GM21717 (cell line): ENCODE data around the gene KANSL1.
"Not testable (repeated sequence)": the region's sequence is repeated elsewhere in the genome, so short reads cannot be mapped to it uniquely, and the experiment has no call there.

Source experiments
- ATAC-seq: cut with Tn5 transposase; IDR thresholded peaks from one replicate; pipeline ENCODE4 v1.9.1; 2021; ENCODE audit warnings: mild to moderate bottlenecking, moderate library complexity; ENCODE audit not compliant: unreplicated experiment

KANSL1 gene

GRCh38 chr17:46193626-46194392 is 580 bp upstream of the KANSL1 start:
- peak; percentile 60 for ATAC-seq

- ATAC-seq = peak; percentile 33
These were observed 634 bp downstream of the KANSL1 start for GRCh38 chr17:46192439-46193150.

GRCh38 chr17:46192189-46192438 is 1.1 kb downstream of the KANSL1 start:
- no peak for ATAC-seq

- ATAC-seq = no peak
These were observed 1.7 kb downstream of the KANSL1 start for GRCh38 chr17:46191322-46192188.

GRCh38 chr17:46190763-46191162 is 2.5 kb downstream of the KANSL1 start:
- ATAC-seq = no peak

- ATAC-seq = not testable (repeated sequence)
These were observed 6.4 kb downstream of the KANSL1 start for GRCh38 chr17:46186827-46187235.

- ATAC-seq = no peak
These were observed 8.5 kb downstream of the KANSL1 start for GRCh38 chr17:46184696-46185095.

- ATAC-seq = not testable (repeated sequence)
These were observed 9.8 kb downstream of the KANSL1 start for GRCh38 chr17:46183383-46183782.

- ATAC-seq = no peak
These were observed 10.3 kb downstream of the KANSL1 start for GRCh38 chr17:46182961-46183360.

GRCh38 chr17:46181940-46182339 is 11.3 kb downstream of the KANSL1 start:
- ATAC-seq = no peak

GRCh38 chr17:46181316-46181715 is 11.9 kb downstream of the KANSL1 start:
- not testable (repeated sequence) for ATAC-seq

- no peak for ATAC-seq
These were observed 12.3 kb downstream of the KANSL1 start for GRCh38 chr17:46180892-46181274.

GRCh38 chr17:46180185-46180891 is 12.9 kb downstream of the KANSL1 start:
- ATAC-seq = not testable (repeated sequence)

GRCh38 chr17:46179375-46179999 is 13.7 kb downstream of the KANSL1 start:
- no peak for ATAC-seq

- no peak for ATAC-seq
These were observed 14.5 kb downstream of the KANSL1 start for GRCh38 chr17:46178550-46179214.

GRCh38 chr17:46176975-46177374 is 16.3 kb downstream of the KANSL1 start:
- no peak for ATAC-seq

- ATAC-seq = no peak
These were observed 17.3 kb downstream of the KANSL1 start for GRCh38 chr17:46175891-46176290.

- no peak for ATAC-seq
These were observed 20.1 kb downstream of the KANSL1 start for GRCh38 chr17:46173153-46173552.

- no peak for ATAC-seq
These were observed 21.3 kb downstream of the KANSL1 start for GRCh38 chr17:46171939-46172338.
